Measurements from ENCODE around the gene CEP295NL.
"Not testable (repeated sequence)": the region's sequence is repeated elsewhere in the genome, so short reads cannot be mapped to it uniquely, and the experiment has no call there.

The CEP295NL gene

DNA sequence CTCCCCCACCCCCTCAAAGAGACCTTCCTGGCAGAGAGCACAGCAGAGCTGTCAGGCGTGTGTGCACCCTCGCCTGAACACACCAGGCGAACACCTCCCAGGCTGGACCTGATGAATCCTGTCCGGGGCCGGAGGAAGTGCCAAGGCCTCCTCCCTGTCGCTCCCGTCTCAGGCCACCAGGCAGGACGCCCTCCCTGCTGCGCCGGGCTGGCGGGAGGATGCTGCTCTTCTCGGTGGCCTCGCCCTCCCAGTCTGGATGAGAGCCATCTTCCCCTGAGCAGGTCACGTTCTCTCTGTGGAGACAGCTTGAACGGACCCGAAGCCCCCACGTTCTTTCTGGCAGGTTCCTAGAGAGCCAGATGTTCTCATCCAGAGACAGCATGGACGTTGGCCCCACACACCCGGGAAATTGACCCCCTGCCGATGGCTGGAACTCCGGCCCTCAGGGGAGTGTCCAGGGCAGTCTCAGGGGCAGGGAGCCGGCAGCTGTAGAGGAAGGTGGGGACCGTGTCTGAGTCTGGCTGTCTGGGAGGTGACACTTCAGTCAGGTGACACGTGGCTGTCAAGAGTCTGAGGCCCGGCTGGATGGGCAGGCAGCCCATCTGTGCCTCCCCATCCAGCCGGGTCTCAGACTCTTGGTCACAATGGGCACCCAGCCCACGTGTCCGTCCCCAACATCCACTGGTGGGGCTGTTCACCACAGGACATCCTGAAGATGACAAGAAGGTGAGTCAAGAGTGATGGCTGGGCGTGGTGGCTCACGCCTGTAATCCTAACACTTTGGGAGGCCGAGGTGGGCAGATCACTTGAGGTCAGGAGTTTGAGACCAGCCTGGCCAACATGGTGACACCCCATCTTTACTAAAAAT is 27.1 kb upstream of the CEP295NL start:
- no peak for DNase-seq (ENCODE audit: low read depth)

DNA sequence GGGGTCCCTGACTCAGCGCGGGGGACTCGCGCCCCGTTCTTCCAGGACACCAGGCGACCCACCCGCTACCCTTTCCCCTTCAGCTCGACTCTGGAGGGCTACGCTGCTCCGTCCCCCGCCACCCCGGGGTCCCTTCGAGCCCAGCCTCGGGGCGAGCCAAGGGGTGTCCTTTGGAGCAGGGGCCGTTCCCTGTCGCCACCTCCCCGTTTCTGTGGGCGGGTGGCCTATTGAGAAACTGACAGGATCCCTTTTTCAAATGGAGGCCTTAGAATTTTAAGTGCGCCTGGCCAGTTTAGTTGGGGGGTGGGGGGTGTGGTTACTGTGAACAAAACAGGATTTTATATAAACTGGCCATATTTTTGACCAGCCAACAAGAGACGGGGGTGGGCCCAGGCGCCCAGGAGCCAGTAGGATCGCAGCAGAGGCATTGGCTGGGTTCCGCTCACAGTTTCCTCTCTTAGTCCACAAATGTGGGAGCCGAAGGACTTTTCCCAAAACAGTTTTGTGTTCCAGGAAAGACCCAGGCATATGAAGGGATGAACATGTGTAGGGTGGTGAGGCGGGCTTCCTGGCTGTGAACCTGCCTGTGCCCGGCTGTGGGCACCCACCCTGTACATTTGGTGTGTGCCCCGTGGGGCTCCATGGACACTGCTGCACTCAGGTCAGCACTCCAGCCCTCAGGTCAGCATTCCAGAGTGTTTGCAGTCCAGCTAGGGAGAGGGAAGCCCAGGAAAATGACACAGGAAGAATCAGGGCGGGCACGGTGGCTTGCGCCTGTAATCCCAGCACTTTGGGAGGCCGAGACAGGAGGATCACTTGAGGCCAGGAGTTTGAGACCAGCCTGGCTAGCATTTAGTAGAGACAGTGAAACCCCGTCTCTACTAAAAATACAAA is 22.9 kb upstream of the CEP295NL start:
- DNase-seq (ENCODE audit: low read depth): no peak

DNA sequence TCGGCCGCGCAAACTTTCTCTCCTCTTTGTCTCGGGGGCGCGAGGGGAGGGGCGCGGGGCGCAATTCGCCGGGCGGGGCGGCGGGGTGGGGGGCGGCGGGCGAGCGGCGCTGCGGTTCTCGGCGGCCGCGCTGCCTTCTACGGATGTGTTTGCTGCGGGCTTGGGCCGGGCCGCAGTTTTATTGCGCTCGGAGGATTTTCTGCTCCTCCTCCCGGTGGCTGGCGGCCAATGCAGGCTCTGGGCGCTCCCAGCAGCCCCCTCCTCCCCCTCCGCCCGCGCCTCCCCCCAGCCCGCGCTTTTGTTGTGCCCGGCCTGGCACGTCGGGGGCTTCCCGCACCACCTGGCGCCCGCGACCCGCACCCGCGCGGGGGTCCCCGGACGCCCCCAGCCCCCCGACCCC is 22.2 kb upstream of the CEP295NL start, which contains the start of gene TIMP2:
Gene TIMP2 (minus strand): TSS at position 154 of the 400 bp plus-strand sequence. CDS start 299 bp downstream, outside the sequence.
- DNase-seq (ENCODE audit: low read depth): peak; percentile 49

DNA sequence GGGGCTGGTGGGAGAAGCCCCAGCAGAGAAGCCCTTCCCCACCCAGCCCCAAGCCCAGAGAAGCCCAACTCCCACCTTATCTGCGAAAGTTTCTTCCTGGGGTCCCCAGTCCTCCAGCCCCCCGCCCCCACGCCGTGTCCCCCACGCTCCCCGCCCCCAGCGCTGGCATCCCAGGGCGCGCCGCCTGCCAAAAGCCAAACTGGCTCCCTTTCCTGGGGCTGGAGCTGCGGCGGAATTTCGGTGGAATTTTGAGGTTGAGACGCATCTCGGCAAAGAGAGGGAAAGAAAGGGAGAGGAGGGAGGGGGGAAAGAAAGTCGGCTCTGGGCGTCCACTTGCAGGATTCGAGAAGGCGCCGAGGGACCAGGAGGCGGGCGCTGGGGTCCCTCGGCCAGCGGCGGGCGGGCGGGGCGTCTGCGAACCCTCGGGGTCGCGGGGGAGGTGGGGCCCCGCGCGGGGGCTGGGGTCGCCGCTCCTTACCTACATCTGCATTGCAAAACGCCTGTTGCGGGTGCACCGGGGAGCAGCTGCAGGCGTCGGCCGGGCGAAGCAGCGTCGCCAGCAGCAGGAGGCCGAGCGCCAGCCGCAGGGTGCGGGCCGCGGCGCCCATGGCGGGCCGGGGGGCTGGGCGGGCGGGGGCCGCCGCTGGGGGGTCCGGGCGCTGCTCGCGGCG is 21.6 kb upstream of the CEP295NL start:
- no peak for DNase-seq (ENCODE audit: low read depth)

DNA sequence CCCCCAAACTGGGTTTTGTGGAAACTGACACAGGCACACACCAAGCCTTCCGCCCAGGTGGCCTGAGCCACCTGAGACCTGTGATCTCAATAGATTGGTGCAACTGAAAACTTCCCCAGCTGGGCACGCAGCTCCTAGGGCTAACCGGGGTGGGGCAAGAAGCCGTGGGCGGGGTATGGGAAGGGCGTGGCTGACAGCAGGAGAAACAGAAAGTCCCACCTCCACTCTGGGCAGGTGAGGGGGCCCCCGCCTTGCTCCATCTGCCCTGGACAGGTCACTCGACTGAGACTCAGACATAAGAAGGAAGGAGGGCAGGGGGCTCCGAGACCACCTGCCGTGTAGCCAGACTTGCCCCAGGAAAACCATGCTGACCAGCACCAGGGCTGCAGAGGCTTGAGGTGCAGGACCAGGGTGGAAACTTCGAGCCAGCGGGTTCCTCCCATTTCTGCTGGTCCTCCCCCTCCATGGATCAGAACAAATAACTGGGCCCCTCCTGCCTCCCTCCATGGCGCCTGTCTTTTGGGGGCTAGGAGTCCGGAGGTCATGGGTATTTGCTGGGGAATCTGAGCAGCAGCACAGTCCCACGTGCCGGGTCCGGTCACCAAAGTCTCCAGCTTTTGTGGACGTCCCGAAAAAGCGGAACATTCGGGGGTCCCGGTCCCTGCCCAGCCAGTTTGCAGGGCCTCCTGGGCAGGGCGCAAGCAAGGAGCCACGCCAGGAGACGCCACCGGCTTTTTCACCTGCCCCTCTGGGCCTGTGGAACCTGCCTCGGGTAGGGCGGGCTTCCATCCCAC is 20.9 kb upstream of the CEP295NL start:
- DNase-seq (ENCODE audit: low read depth): no peak

DNA sequence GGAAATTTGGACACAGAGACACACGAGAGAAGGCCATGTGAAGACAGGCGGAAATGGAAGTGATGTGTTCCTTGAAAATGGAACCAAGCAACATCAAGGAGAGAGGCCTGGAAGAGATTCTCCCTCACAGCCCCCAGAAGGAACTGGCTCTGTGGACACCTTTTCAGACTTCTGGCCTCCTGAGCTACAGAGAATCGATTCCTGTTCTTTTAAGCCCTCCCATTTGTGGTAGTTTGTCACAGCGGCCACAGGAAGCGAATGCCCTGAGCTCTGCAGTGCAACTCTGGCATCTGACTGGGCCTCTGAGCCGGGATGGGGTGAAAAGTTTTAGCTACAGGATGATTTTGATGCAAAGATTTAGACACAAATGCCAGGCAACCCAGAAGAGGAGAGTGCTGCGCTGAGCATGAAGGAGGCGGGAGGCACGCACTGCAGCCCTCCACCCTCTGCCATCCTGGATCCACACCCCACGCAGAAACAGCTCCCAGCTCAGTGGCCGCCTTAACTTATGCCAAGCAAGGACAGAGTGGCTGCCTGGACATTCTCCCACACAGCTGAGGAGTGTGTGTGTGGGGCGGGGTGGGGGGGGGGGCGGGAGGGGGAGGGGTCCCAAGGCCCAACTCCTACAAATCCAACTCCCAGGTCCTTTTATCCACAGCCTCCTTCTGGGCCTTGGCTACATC is 20.0 kb upstream of the CEP295NL start:
- DNase-seq (ENCODE audit: low read depth): no peak

DNA sequence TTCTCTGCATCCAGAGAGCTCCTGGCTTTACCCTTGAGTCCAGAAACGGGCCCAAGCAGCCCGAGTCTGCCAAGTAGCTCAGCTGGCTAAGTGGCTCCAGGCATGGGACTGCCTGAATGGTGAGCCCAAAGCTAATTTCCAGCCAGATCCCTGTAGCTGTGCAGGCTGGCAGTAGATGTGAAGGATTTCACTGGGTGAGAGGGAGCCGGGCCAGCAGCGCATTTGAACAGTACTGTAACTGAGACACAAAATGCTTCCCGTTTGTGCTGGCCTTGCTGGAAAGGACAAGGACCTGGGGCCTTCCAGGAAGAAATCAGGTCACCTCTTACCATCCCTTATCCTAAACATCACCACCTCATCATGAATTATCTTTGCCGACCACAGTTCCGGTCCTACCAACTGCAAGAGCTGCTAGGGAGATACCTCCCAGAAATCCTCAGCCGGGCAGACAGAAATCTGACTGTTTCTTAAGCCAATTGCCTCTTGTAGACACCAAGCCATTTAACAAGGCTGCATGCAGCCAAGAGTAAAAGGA is 18.5 kb upstream of the CEP295NL start:
- DNase-seq (ENCODE audit: low read depth): no peak

DNA sequence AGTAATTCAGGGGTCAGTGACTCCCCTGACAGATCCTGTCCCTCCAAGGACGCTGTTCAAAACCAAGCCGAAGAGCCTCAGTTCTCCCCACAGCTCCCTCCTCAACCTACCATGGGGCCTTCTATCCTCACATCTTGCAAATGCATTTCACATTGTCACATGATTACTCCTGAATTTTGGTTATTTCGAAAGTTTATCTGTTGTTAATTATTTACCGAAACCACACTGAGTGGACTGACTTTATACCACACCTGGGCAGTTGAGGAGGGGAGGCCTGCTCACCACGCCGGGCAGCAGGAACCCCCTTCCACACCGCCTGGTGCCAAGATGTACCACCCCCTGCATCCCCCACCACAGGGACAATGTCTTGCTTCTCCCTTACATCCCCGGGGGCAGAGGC is 17.5 kb upstream of the CEP295NL start:
- DNase-seq (ENCODE audit: low read depth): no peak

DNA sequence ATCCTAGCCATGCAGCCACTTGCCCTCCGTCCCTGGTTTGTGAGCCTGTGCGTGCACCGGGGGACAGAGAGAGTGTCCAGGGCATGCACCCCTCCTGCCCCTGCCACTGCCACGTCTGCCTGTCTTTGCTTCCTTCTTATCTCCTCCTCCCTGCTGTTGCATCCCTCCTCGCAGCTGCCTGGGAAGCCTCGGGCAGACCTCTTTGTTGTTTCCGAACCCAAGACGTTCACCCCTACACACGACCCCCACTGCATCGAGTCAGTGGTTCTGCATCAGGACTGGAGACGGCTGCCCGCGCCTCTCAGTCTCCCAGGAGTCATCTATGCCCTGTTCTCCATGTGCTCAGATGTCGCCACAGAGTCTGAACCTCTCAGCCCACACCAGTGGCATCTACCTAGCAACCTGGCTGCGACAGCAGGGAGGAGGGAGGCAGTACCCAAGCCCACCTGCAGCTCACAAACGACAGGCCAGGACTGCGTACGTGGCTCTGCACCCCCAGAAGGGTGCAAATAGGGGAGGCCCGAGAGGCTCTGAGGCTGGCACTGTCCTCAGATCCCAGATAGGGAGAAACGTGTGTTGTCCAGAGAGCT is 17.0 kb upstream of the CEP295NL start:
- DNase-seq (ENCODE audit: low read depth): no peak

DNA sequence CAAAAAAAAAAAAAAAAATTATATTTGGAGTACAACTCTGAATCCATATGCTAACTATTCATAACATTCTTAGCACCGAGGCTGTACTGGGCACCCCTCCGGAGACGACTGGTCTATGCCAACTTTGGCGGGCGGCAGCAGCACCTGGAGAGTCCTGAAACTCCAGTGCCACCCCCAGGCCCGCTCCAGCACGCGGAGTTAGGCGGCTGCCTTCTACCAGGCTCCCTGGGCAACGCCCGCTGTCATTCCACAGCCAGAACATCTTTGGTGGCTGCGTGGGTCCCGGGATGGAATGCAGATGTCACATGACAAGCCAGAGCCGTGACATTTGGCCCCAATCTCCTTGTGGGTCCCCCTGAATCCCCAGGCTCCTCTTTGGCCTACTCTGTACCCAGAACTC is 16.0 kb upstream of the CEP295NL start:
- DNase-seq (ENCODE audit: low read depth): no peak

DNA sequence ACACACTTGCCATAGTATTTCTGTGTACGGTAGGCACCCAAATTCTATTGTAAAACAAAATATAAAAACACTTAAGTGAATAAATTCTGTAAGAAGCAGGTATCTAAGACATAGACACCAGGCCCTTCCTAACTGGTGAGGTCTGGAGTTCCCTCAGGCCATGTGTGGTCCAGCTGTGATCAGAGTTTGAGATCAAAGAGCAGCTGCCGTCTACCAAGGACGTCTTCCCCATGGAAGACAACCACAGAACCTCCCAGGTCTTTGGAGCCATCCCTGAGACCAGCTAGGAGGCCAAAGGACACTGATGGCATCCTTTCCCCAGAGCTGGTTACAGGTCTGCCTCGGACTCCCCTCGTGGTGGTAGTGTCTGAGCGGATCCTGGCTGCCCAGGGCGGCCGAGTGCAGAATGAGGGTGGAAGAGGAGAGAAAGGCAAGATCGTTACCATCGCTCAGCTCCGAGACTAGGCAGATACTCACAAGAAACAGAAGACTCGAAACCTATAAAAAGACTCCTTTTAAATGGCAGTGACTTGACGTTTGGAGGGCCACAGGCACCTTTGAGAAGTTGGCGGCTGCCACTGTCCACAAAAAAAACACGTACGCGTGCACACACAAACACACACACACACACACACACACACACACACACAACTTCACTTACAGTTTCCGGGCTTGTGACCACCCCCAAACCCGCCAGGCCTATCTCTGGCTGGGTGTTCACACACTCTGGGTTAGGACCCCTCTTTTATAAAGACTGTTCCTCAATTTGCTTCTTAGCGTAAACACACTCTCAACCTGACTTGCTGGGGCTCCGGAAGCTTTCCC is 14.7 kb upstream of the CEP295NL start:
- no peak for DNase-seq (ENCODE audit: low read depth)

DNA sequence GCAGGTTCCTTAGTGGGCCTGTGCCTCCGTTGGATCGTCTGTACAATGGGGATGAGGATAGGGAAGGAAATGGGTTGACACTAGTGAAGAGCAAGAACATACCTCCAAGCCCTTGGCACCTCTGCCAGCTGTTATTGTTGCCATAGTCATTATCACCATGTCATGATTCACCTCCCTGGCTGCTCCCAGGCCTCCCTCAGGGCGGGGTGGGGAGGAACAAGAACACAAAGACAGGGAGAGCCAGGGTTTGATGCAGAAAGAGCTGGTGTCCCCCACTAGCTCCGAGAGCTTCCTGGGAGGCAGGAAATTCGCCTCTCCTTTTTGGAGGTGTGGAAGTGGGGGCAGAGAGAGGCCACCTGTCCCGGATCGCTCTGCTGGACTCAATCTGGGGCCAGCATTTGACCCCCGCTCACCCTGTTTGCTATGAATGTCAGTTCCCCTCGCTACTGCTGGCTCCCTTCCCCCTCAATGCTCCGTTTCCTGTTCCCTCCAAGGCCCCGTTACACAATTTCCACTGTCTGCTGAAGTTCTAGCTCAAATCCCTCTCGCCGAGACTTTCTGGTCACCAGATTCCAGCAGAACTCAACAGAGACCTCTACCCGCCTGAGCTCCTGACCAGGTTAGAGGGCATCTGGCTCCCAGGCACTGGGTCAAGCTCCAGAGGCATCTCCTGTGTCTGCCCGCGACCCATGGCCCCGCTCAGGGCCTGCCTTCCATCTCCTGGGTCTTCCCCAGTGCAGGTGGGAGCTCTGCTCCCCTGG is 13.1 kb upstream of the CEP295NL start:
- DNase-seq (ENCODE audit: low read depth): no peak

DNA sequence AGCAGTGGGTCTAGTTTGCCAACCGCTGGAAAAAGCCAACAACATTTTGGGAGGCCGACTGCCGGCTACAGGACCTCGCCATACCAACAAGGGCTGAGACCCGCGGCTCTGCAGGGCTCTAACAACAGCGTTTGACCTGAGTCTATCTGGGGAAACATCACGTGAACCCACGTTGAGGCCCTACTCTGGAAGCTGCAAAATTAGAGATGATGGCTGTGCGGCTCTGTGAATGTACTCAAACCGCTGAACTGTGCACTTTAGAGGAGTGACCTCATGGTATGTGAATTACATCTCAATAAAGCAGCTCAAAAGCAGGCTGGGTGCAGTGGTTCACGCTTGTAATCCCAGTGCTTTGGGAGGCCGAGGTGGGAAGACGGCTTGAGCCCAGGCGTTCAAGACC is 10.1 kb upstream of the CEP295NL start:
- DNase-seq (ENCODE audit: low read depth): no peak

DNA sequence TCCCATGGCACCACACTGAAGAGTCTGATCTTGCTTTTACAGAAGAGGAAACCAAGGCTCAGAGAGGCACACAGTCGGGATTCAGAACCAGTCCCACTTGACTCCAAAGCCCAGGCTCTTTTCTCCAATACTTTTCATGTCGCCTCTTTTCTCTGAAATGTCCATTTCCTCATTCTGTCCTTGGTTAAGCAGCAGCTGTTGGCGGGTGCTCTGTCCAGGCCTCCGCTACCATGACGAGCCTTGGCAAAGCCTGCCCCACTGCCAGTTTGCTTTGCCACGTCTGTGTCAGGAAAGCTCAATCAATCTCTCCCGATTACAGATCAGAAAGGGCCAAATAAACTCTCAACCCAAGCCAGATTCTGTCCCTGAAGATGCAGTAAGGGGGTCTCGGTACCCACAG is 9.1 kb upstream of the CEP295NL start:
- DNase-seq (ENCODE audit: low read depth): no peak

DNA sequence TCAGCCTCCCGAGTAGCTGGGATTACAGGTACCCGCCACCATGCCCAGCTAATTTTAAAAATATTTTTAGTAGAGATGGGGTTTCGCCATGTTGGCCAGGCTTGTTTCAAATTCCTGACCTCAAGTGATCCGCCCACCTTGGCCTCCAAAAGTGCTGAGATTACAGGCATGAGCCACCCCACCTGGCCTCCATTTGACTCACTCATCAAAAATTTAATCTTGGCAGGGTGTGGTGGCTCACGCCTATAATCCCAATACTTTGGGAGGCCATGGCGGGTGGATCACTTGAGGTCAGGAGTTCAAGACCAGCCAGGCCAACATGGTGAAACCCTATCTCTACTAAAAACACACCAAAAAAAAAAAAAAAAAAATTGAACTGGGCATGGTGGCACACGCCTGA is 8.5 kb upstream of the CEP295NL start:
- not testable (repeated sequence) for DNase-seq (ENCODE audit: low read depth)

DNA sequence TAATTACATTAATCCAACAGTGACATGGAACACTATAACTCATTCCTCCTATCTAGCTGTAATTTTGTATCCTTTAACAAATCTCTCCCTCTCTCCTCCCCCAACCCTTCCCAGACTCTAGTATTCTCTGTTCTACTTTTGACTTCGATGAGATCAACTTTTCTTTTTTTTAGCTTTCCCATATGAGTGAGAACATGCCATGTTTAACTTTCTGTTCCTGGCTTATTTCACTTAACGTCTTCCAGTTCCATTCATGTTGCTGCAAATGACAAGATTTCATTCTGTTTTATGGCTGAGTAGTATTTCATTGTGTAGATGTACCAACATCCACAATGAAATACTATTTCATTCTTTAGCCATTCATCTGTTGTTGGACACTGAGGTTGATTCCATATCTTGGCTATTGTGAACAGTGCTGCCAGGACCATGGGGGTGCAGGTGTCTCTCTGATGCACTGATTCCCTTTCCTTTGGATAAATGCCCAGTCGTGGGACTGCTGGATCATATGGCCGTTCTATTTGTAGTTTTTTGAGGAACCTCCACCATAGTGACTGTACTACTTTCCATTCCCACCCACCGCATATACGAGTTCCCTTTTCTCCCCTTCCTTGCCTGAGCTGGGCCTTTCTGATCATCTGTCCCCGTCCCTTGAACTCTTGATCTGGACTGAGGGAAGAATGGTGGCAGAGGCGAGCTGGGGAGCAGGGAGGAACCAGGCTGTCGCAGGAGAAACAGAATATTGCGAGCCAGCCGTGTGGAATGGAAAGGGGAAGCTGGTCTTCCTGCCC is 7.7 kb upstream of the CEP295NL start:
- no peak for DNase-seq (ENCODE audit: low read depth)

DNA sequence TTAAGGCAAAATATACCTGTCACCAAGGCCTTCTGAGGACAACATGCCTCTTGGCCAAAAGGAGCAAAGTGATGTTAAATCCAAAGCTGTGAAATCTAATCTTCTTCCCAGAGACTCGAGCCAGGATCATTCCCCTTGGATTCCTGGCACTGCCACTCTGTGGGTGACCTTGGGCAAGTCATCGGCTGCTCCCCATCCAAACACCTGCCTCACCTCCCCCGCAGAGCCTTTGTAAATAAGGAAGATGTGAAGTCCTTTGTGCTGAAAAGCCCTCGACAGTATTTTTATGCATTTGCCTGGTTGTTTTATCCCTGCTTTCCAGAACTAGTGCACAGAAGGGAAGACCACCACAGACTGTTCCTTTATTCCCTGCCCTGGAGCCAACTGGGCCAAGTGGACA is 5.4 kb upstream of the CEP295NL start:
- DNase-seq (ENCODE audit: low read depth): no peak

DNA sequence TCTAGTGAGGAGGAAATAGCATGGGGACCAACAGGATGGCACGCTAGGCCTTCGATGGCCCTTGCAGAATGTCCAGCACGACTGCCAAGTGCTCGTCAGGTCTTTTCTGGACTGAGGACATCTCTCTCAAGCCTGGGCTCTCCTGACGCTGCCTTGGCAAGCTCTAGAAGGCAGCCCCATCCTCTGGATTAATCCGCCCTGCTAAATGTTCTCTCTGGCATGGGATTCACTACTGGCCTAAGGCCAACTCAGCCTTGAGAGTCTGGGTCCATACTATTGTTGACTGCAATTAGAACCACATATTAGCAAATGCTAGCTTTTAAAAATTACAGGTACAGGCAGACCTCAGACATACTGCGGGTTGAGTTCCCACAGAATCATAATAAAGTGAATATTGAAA is 2.5 kb upstream of the CEP295NL start:
- no peak for DNase-seq (ENCODE audit: low read depth)
